ENCODE results near the gene NMB. TPM values are rescaled to one million over a fixed set of nuclear protein-coding genes. Genes with fewer than 3 reads are reported as not detected.
"Not testable (repeated sequence)": the region's sequence is repeated elsewhere in the genome, so short reads cannot be mapped to it uniquely, and the experiment has no call there.

NMB gene
- total RNA-seq, 1 donor from 2014 or later = 17.4 TPM

- H3K4me3 ChIP-seq (ENCODE audit: low read depth, low read length) = no peak overlapping the region
- DNase-seq (ENCODE audit: low read depth) = no peak
- no peak for TF ChIP-seq CTCF (conservative IDR thresholded peaks at IDR 0.05; ENCODE audit: low read depth, low read length)
These were observed 10.3 kb downstream of the NMB start for GRCh38 chr15:84647726-84648125.

- TF ChIP-seq CTCF (conservative IDR thresholded peaks at IDR 0.05; ENCODE audit: low read depth, low read length) = no peak
- no peak for DNase-seq (ENCODE audit: low read depth)
- H3K4me3 ChIP-seq (ENCODE audit: low read depth, low read length) = no peak overlapping the region
These were observed 12.0 kb downstream of the NMB start for GRCh38 chr15:84645997-84646396.

GRCh38 chr15:84645496-84645895, 12.5 kb downstream of the NMB start:
- H3K4me3 ChIP-seq (ENCODE audit: low read depth, low read length) = no peak overlapping the region
- TF ChIP-seq CTCF (conservative IDR thresholded peaks at IDR 0.05; ENCODE audit: low read depth, low read length) = no peak
- DNase-seq (ENCODE audit: low read depth) = no peak

- no peak overlapping the region for H3K4me3 ChIP-seq (ENCODE audit: low read depth, low read length)
- DNase-seq (ENCODE audit: low read depth) = no peak
- TF ChIP-seq CTCF (conservative IDR thresholded peaks at IDR 0.05; ENCODE audit: low read depth, low read length) = no peak
These were observed 14.2 kb downstream of the NMB start for GRCh38 chr15:84643838-84644237.

DNA sequence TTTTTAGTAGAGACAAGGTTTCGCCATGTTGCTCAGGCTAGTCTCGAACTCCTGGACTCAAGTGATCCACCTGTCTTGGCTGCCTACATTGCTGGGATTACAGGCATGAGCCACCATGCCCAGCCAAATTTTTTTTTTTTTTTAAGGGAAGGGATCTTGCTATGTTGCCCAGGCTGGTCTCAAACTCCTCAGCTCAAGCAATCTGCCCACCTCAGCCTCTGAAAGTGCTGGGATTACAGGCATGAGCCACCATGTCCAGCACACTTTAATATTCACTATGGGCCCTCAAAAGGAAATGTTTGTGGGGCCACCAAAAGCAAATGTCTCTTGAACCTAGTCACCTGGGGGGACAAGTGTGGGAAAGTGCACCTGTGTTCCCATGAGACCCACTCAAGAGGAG, 15.4 kb downstream of the NMB start:
- DNase-seq (ENCODE audit: low read depth); H3K4me3 ChIP-seq (ENCODE audit: low read depth, low read length): not testable (repeated sequence)

GRCh38 chr15:84641871-84642270, 16.1 kb downstream of the NMB start:
- H3K4me3 ChIP-seq (ENCODE audit: low read depth, low read length); DNase-seq (ENCODE audit: low read depth): not testable (repeated sequence)

DNA sequence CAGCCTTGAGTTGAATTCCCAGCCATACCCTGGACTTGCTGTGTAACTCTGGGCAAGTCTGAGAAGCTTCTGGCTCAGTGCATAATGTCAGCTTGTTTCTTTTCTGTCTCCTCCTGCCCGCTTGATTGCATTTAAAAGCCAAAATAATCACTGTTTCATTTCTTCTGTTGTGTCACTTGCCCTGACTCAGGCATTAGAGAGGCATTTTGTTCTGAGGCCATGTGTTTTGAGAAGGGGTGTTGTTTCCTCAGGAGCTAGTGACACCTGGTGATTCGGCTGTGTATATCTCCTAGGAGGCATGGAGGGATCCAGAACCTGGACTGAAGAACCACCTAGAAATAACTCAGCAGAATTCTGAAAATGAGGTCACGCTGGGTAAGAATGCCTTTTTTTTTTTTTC, 19.9 kb downstream of the NMB start:
- TF ChIP-seq CTCF (conservative IDR thresholded peaks at IDR 0.05; ENCODE audit: low read depth, low read length) = peak; percentile 60
- DNase-seq (ENCODE audit: low read depth) = no peak
- no peak overlapping the region for H3K4me3 ChIP-seq (ENCODE audit: low read depth, low read length)

DNA sequence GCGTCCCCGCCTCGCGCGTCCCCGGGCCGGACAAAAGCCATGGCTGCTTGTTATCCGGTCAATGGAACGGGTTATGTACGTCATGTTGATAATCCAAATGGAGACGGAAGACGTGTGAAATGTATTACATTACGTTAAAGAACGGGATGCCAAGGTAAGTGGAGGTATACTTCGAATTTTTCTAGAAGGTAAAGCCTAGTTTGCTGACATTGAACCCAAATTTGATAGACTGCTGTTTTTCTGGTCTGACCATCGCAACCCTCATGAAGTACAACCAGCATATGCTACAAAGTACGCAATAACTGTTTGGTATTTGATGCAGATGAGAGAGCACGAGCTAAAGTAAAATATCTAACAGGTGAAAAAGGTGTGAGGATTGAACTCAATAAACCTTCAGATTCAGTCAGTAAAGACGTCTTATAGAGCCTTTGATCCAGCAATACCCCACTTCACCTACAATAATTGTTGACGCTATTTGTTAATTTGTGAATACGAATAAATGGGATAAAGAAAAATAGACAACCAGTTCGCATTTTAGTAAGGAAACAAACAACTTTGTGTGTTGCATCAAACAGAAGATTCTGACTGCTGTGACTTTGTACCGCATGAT, 23.7 kb downstream of the NMB start:
- peak overlapping the region; percentile 82 for H3K4me3 ChIP-seq (ENCODE audit: low read depth, low read length)
- no peak for TF ChIP-seq CTCF (conservative IDR thresholded peaks at IDR 0.05; ENCODE audit: low read depth, low read length)
- DNase-seq (ENCODE audit: low read depth) = no peak
